GM19238 (cell line): ENCODE data around the gene ARHGEF12.

Experiments used
- DNase-seq: peaks from one replicate; pipeline ENCODE4 v3.0.0; 2011; ENCODE audit warnings: low spot score; ENCODE audit not compliant: insufficient read length

Gene ARHGEF12

DNA sequence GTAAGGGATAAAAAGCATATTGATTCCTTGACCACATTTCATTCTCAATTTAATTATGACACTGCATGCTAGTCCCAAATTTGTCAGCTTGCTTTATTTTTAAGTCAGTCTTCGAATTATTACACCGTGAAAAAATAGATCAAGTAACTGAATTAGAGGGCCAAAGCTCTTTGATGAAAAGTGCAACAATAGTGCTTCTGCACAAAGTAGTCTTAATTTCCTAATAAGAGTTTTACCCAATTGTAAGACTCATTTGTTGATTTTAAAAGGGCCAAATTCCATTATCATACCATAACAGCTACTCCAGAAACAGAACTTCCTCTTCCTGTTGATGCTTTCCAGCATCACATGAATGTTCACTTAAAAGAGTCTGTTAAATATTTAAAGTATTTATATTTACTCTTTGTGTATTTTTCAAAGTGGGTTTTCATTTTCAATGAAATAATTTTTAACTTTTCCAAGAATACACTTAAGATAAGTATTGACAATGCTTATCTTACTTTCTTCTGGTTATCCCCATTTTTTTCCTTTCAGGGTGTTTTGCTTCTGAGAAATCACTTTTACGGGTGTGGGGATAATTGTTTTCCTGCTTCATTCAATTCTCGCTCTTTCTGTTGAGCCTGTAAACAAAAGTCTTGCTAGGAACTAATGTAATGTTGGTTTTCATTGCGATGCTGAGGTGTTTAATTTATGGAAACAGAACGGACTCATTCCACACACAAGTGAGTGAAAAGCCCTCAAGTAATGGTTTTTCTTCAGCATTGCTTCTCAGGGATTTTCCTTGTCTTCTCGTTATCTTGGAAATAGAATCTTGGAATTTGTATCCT is 2.1 kb downstream of the ARHGEF12 start:
- DNase-seq = no peak

DNA sequence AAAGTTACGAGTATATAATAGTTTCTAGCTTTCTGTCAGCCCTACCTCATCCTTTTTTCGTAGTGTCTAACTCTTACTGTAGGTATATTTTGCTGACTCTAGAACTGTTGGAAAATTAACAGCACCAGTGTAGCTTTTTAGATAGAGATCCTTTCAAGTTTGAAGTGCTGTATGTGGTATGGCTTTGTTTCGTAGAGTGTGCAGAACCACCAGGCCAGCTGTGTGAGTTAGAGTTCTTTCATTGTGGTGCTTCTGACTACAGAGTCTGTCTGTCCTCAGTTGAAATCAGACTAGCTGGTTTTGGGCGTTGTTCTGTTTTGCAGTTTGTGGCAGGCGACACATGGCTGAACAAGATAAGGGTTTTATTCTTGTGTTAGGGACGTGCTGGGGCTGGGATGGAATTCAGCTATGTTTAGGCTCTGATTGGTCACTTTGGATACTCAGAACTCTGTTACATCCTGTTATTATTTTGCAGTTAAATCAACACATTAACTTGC is 3.2 kb downstream of the ARHGEF12 start:
- no peak for DNase-seq

DNA sequence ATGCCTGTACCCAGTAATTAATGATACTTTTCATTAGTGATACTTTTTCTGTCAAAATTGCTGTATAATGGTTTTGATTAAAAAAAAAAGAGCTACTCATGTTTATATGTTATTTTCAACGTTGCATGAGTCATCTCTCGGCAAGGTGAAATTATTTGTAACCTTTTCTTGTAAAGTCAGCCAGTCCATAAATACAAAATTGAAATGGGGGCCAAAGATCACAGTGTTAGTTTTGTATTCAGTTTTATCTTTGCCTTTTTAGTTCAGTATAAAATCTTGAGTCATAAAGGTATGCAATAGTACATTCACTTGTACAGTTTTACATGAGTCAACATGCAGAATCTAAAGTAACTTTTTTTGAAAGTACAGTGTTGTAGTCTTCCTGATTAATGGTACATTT is 4.3 kb downstream of the ARHGEF12 start:
- DNase-seq = no peak

DNA sequence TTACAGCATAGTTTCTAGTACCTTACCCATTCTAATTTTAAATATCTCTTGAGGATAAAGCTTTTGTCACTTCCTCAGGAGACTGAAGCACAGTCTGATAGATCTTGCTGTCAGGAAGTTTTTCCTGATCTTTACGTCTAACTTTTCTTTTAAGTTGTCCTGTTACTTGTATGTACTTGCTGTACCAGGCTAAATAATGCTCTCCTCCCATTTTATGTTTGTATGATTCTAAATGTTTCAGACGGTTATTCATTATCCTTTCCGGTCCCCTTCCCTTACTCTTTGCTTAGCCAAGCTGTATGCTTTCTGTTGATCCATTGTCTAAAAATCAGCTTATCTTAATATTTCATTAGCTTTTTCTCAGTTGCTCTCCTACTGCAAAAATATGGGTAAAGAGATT is 6.0 kb downstream of the ARHGEF12 start:
- DNase-seq = no peak

- no peak for DNase-seq
Measured at GRCh38 chr11:120342678-120343077, 6.5 kb downstream of the ARHGEF12 start.

- DNase-seq = no peak
Measured at GRCh38 chr11:120343429-120343828, 7.2 kb downstream of the ARHGEF12 start.

DNA sequence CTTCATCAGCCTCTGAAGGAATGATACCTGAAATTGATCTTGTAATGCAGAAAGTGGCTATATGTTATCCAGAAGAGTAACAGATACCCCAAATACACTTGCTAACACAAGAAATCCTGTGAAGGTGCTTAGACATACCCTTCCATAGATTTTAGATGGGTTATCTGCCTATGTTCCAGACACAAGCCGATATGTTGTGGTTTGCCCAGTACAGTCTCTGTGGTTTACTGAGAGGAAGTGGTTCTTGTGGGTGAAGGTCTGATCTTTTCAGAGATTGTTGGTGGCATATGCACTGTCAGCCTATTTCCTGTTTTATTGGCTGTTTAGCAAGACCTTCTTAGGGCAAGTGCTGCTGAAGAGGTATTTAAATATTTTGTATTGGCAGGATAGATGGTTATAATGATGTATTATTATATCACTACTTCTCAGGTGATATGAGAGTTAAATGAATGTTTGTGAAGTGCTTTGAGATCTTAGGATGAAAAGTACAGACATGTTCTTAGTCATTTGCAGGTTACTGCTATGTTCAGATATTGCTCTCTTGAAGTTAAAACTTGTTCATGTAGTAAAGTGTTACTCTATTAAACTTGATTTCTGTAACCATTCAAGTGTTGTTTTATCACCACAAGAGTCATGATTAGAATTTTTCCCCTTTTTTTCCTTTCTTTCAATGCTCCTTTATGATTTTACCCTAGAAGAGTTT is 8.2 kb downstream of the ARHGEF12 start:
- no peak for DNase-seq

DNA sequence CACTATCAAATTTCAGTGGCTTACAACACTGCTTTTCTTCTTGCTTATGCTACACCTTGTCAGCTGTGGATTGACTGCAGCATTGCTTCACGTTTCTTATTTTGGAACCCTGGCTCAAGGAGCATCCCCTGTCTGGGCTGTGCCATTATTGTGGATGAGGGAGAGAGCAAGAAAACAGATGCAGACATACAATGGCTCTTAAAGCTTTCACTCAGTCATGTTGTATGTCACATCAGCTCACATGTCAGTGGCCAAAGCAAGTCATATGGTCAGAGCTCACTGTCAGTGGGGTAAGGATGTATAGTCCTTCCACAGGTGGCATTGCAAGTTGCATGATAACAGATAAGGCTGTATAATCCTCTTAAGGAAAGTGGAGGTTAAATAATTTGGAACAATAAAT is 10.0 kb downstream of the ARHGEF12 start:
- DNase-seq = no peak

DNA sequence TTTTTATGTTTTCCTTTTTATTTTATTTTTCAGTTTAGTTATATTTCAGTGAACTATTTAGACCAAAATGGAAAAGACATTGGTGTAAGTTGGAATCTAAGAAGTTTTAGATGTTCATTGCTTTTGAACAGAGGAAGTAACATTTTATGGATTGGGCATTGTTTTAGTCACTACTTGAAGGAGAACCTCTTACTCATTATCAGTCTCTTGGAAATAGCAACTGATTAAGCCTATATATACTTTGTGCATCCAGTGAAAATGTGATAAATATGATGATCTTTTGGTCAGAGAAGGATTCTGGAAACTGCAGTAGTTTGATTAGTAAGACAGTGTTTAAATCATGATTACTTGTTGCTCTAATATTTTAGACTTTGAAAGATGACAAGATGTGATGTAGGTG is 14.4 kb downstream of the ARHGEF12 start:
- DNase-seq = no peak

DNA sequence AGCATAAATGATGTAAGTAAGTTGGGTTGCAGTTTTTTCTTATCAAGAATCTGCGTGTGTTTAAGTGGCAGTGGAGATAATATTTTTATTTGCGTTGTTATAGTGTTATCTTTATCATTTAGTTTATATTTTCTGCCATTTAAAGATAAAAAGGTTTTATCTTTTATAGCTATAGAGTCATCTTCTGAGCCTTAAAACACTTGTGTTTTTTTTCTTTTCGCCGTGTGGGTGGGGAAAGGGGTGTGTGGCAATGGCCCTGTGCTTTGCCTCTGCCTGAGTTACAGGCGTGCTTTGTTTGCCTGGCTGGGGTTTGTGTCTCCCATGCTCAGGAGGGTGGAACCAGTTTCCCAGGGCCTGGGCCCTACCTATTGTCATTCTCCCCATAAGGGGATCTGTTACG is 16.2 kb downstream of the ARHGEF12 start:
- no peak for DNase-seq

DNA sequence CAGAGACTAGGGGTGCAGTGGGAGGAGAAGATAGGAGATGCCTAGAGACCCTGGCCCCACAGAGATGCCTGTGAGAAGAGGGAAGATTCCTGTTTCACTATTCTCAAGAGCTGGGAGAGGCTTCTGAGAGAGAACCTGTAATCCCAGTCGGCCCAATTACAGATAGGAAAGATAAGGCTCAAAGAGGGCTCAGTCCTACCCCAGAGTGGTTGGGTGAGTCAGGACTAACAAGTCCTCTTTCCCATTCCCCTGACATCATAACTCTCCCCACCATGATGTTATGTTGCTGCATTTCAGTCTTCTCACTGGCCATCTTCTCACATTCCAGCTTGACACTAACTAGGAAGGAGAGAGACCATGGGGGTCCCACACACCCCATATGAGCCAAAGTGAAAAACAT is 17.9 kb downstream of the ARHGEF12 start:
- DNase-seq = no peak

- no peak for DNase-seq
Measured at GRCh38 chr11:120354779-120355178, 18.6 kb downstream of the ARHGEF12 start.

GRCh38 chr11:120357620-120358019 is 21.4 kb downstream of the ARHGEF12 start:
- DNase-seq = no peak

GRCh38 chr11:120358729-120359128 is 22.5 kb downstream of the ARHGEF12 start:
- DNase-seq = no peak

DNA sequence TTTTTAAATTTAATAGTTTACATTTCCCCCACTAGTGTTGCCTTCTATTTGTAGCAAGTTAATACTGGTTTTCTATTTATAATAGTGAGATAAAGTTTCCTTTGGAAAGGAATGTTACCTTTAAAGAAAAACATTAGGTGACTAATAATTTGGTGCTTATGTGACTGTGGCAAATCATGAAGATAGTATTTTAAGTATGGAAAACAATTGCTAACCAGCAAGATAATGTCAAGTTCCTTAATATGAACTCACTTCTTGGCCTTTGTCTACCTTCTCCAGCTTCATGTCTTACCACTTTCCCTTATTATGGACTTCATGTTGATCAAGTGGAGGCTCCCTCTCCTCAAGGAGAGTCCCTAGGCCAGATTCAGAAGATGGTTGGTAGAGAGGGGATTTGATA is 27.2 kb downstream of the ARHGEF12 start:
- DNase-seq = no peak

GRCh38 chr11:120365512-120365911 is 29.3 kb downstream of the ARHGEF12 start:
- DNase-seq = no peak

DNA sequence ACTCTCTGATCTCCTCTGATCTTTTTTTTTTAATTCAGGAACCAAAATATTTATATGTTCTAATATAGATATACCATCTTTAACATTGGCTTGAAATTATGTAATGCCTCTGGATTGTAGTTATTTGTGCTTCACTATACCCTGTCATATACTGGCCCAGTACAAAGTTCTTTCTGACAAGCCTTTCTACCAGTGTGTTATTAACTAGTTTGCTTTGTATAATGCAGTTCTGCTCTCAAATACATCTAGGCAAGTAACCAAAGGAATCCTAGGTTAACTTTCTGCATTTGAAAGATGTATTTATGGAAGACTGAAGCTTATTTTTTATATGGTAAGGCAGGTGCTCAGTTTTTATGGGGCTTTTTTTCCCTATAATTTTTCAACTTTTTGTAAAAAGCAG is 36.1 kb downstream of the ARHGEF12 start:
- no peak for DNase-seq

GRCh38 chr11:120375076-120375475 is 38.9 kb downstream of the ARHGEF12 start:
- DNase-seq = no peak

DNA sequence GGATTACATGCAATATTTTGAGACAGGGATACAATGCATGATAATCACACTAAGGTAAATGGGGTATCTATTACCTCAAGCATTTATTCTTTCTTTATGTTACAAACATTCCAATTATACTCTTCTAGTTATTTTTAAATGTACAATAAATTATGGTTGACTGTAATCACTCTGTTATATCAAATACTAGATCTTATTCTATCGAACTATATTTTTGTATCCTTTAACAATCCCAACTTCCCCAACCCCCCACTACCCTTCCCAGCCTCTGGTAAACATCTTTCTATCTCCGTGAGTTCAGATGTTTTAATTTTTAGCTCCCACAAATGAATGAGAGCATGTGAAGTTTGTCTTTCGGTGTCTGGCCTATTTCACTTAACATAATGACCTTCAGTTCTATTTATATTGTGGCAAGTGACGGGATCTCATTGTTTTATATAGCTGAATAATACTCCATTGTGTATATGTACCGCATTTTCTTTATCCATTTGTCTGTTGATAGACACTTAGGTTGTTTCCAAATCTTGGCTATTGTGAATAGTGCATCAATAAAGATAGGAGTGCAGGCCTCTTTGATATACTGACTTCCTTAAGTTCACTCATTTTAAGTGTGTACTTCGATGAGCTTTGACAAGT is 40.5 kb downstream of the ARHGEF12 start:
- no peak for DNase-seq

DNA sequence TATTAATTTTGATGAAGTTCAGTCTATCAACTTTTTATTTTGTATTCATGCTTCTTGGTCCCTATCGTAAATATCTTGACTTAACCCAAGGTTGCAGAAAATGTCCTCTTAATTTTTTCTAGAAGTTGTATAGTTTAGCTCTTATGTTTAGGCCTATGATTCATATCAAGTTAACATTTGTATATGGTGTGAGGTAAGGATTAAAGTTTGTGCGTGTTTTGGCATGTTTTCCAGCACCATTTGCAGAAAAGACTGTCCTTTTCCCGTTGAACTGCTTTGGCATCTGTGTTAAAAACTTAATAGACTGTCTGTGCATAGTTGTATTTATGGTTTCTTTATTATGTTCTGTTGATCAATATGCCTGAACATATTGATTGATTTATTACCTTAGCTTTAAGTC is 42.3 kb downstream of the ARHGEF12 start:
- DNase-seq = no peak

- DNase-seq = no peak
Measured at GRCh38 chr11:120381401-120381800, 45.2 kb downstream of the ARHGEF12 start.

GRCh38 chr11:120383518-120384155 is 47.4 kb downstream of the ARHGEF12 start:
- no peak for DNase-seq
